NCI-H2227 (cell line): ENCODE data around the gene PRIM1.
"Not testable (repeated sequence)": the region's sequence is repeated elsewhere in the genome, so short reads cannot be mapped to it uniquely, and the experiment has no call there.

Experiments
- DNase-seq: peaks from one replicate; lab custom pipeline; 2025; ENCODE audit not compliant: unreplicated experiment; lab: John Stamatoyannopoulos, UW

Gene PRIM1

GRCh38 chr12:56761812-56762211 lies 9.7 kb upstream of the PRIM1 start:
- no peak for DNase-seq

DNA sequence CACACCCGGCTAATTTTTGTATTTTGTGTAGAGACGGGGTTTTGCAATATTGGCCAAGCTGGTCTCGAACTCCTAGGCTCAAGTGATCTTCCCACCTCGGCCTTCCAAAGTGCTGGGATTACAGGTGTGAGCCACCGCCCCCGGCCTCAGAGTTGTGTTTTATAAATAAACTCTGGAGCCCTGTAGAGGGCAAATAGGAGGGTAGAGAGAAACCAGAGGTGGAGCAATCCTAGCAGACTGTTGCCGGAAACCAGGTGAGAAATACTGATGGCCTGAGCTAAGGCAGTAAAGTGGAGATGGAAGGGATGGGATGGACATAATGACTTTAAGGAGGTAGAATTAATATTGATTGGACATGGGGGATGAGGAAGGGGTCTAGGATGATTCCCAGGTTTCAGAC lies 8.3 kb upstream of the PRIM1 start:
- DNase-seq = no peak

- DNase-seq = no peak
These were observed 7.3 kb upstream of the PRIM1 start for GRCh38 chr12:56759263-56759908.

DNA sequence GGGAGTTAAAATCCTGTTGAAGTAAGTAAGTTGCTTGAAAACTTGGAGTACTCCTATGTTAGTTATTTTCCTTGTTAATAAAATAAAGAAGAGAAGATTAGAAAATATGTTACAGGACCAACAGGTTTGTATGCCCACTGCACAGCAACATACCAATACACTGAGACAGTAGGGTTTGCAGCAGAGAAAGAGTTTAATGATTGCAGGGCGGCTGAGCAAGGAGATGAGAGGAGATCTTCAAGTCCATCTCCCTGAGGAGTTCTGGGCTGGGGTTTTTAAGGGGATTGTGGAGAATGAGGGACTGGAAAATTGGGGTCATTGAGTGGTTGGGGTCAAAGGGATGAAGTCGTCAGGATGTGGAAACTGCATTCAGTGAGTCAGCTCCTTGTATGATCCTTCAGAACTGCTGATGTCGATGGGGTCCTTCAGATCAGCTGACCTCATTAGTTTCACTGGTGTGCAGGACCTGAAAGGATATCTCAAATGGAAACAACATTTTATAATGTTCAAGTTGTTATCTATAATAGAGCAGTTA lies 6.7 kb upstream of the PRIM1 start:
- DNase-seq = no peak

DNA sequence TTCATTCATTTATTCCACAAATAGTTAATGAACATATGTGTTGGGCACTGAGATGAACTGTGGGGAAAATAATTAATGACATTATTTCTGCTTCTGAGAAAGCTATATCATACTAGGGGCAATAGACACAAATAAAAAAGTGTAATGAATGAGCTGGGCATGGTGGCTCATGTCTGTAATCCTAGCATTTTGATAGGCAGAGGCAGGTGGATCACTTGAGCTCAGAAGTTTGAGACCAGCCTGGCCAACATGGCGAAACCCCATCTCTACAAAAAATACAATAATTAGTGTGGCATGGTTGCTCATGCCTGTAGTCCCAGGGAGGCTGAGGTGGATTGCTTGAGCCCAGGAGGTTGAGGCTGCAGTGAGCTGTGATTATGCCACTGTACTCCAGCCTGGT lies 5.8 kb upstream of the PRIM1 start:
- not testable (repeated sequence) for DNase-seq

GRCh38 chr12:56753566-56753965 lies 1.4 kb upstream of the PRIM1 start:
- no peak for DNase-seq

DNA sequence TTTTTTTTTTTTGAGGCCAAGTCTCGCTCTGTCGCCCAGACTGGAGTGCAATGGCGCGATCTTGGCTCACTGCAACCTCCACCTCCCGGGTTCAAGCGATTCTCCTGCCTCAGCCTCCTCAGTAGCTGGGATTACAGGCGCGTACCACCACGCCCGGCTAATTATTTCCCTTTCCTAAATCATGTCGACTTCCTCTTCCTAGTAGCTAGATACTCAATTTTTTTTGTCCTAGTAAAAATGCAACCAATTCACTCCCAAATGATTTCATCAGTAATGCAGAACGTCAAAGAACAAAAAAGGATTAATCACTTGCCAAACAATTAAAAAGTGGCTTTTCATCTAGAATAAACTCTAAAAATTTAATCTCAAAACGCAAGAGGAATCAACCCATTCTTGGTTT lies 1.5 kb downstream of the PRIM1 start:
- DNase-seq = not testable (repeated sequence)

DNA sequence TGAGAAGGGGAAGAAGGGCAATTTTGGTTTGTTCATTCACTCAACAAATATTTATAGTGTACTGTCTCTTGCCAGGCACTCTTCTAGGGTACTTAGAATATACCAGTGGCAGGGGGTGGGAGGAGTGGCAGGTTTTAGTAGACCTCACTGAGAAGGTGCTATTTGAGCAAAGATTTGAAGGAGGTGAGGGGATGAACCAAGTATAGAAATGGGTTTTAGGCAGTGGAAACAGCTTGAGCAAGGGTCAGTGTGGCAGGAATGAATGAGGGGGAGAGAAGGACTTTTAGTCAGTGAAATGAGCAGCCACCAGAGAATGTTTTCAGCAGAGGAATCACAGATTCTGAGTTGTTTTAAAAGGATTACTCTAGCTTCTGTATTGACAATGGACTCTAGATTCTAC lies 2.3 kb downstream of the PRIM1 start:
- no peak for DNase-seq

DNA sequence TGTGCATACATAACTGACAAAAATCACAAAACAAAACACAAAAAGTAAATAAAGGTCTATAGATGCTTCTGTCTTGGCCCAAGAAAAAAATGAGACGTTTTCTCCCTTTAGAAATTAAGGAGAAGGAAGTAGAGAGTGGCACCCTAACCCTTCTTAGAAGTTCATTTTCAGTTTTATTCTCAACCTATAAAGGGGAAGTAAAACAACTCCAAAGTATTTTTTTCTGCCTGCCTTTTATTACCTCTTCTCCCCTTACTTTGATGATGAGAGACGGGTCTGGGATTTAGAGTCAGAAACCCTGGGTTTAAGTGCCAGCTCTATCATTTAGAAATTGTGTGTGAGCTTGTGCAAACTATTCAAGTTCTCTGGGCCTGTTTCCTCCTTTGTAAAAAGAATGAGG lies 2.8 kb downstream of the PRIM1 start:
- DNase-seq = no peak

DNA sequence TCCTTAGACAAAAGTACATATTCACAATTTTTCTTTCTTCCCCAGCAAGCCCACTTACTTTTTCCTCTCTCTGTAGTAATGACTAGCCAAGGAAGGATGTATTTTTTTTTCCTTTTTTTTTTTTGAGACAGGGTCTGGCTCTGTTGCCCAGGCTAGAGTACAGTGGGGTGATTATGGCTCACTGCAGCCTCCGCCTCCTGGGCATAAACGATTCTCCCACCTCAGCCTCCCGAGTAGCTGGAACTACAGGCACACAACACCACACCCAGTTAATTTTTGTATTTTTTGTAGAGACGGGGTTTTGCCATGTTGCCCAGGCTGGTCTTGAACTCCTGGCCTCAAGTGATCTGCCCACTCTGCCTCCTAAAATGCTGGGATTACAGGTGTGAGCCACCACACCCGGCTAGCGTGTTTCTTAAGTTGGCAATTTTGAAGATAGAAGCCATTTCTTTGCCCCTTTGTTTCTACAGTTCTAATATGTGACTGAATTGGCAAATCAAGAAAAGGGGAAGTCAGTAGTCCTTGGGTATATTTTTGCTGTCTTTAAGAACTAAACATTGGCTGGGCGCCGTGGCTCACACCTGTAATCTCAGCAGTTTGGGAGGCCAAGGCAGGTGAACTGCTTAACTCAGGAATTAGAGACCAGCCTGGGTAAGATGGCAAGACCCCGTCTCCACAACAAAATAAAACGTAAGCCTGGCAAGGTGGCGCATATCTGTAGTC lies 23.8 kb downstream of the PRIM1 start:
- DNase-seq = no peak

DNA sequence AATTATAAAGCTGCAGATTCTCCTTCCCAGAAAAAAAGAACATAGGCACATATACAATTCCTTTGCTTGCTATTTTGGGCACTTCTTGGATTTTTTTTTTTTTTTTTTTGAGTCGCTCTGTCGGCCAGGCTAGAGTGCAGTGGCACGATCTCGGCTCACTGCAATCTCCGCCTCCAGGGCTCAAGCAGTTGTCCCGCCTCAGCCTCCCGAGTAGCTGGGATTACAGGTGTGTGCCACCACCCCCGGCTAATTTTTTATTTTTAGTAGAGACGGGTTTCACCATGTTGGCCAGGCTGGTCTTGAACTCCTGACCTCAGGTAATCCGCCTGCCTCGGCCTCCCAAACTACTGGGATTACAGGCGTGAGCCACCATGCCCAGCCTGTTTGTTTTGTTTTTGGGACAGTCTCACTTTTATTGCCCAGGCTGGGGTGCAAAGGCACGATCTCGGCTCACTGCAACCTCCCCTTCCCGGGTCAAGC lies 25.9 kb downstream of the PRIM1 start:
- DNase-seq = not testable (repeated sequence)

DNA sequence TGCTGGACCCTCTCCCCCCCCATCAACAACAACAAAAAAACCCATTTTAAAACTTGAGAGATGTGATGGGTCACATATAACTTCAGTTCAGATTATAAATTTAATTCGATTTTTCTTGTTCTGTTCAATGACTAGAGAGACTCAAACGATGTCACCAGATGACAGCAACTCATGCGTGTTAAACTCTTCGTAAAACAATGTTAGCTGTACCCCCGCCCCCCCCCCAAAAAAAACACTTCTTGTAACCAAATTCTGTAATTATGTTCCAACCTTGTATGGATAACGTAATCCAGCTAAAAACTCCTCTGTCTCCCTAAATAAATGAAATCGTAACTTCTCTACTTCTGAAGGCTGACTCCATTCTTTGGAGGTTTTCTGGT lies 26.4 kb downstream of the PRIM1 start:
- DNase-seq = peak; percentile 3

GRCh38 chr12:56724972-56725722 lies 27.0 kb downstream of the PRIM1 start, which contains the start of gene NACA:
Gene NACA (minus strand): TSS chr12:56725299. CDS start chr12:56724521, 778 bp downstream.
- peak; percentile 93 for DNase-seq

DNA sequence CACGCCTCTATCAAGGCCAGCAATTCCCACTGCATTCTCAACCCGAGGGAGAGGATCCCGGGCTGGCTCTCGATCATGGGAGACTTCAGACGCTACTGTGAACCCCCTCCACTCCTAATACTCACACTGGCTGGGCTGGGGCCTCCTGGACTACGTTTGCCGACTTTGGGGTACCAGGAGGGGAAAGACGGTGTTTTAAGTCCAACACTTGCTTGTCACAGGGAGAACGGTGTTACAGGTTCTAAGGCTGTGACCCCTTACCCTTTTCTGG lies 27.5 kb downstream of the PRIM1 start:
- no peak for DNase-seq

DNA sequence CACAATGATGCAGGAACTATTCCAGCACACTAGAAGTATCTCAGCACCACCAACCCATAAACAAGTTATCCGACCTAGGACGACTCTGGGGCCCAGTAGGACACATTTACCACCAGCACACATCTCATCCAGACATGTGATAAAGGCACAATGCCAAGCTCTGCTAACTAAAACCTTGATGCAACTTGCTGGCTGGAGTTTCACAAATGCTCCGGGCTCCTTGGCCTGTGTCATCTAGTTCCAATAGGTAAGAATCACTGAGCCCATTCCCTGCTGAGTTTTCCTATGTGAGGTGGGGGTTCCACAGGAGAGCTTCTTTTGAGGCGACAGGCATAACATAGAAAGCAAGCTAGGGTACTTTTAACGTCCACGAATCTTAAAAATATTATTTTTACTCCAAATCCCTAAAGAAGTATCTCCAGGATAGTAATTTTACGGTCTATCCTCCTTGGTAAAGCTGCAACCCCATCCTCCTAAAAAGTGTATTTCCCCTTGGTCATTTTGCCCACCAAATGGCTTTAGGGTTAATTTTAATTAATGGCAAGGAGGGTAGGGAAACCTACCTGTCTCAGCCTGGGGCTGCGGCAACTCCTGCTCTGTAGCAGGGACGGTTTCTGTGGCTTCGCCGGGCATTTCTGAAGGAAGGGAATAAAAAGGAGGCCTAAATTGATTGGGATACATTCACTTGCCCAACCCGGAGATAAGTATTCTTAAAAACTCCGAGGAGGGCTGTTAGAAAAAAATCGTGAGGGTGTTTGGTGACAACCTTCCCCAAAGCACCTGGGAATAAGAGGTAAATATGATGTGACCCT lies 28.0 kb downstream of the PRIM1 start:
- no peak for DNase-seq

DNA sequence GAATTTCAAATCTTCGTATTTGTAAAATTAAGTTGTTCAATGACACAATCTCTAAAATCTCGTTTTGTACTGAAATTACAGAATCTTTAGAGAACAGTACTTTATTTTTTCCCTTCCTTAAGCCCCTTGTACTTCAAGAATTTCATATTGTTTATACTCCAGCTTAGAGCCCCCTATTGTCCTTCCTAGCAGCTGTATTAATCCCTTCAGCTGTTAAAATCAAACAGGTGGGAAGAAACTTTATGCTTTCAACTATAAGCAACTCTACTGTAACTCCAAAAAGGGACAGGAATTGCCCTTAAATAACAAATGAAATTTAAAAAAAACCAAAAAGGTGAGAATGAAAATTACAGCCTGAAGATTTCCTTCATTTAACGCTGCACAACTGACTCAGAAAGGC lies 28.8 kb downstream of the PRIM1 start:
- no peak for DNase-seq

GRCh38 chr12:56722832-56723231 lies 29.3 kb downstream of the PRIM1 start:
- DNase-seq = no peak

- no peak for DNase-seq
These were observed 30.4 kb downstream of the PRIM1 start for GRCh38 chr12:56721721-56722120.

- DNase-seq = no peak
These were observed 30.9 kb downstream of the PRIM1 start for GRCh38 chr12:56721216-56721615.

- DNase-seq = no peak
These were observed 31.4 kb downstream of the PRIM1 start for GRCh38 chr12:56720731-56721151.

- no peak for DNase-seq
These were observed 33.1 kb downstream of the PRIM1 start for GRCh38 chr12:56719056-56719455.
